Measurements from ENCODE around the gene TMEM134. TPM values are rescaled to one million over a fixed set of nuclear protein-coding genes. Genes with fewer than 3 reads are reported as not detected.

TMEM134 gene
- total RNA-seq, 4 donors from 2014 or later = 69.0 to 138 (median 95.8) TPM

- DNase-seq = peak; percentile 55 to 56
- WGBS, 2 donors = 76 to 80% methylated on average over 26 to 29 of the region's 31 CpGs
- no peaks in the 10 kb centered on the region for H3K9me3 ChIP-seq
- no peaks in the 10 kb centered on the region for H3K27me3 ChIP-seq
- H3K27ac ChIP-seq = peak overlapping the region in 1 of 3 donors; percentile 24
- H3K4me3 ChIP-seq (replicated peaks in 1 of 3) = no peak overlapping the region
- TF ChIP-seq POLR2A (IDR thresholded peaks at IDR 0.05) (no peak), CTCF (IDR thresholded peaks at IDR 0.05) (peak in 1 of 6 experiments; percentile 12)
- intact Hi-C loops (cut with DNase I) = no loop called here
- H3K36me3 ChIP-seq = peaks cover 17 to 20% of the 10 kb centered on the region in 2 donors
- peaks cover 10 to 36% of the 10 kb centered on the region in 2 donors for H3K4me1 ChIP-seq
Observed at GRCh38 chr11:67439321-67440228, 29.5 kb downstream of the TMEM134 start.

- Histone ChIP-seq H3K4me1 (peaks cover 5 to 31% of the 10 kb centered on the region in 2 donors), H3K27me3 (no peaks in the 10 kb centered on the region), H3K36me3 (peaks cover 28 to 33% of the 10 kb centered on the region in 2 donors), H3K4me3 (replicated peaks in 1 of 3) (no peak overlapping the region), H3K27ac (no peak overlapping the region), H3K9me3 (no peaks in the 10 kb centered on the region)
- intact Hi-C loops (cut with DNase I) = no loop called here
- no peak for TF ChIP-seq POLR2A (IDR thresholded peaks at IDR 0.05)
- no peak for TF ChIP-seq CTCF (IDR thresholded peaks at IDR 0.05)
- no peak for DNase-seq
- WGBS, 2 donors = 74 to 90% methylated on average over 14 to 22 of the region's 41 CpGs
Observed at GRCh38 chr11:67438158-67438902, 30.7 kb downstream of the TMEM134 start.

GRCh38 chr11:67437809-67438157 lies 31.3 kb downstream of the TMEM134 start:
- TF ChIP-seq POLR2A (IDR thresholded peaks at IDR 0.05) = no peak
- no peak for TF ChIP-seq CTCF (IDR thresholded peaks at IDR 0.05)
- DNase-seq = no peak
- no peak overlapping the region for H3K27ac ChIP-seq
- intact Hi-C loops (cut with DNase I) = no loop called here
- no peaks in the 10 kb centered on the region for H3K9me3 ChIP-seq
- H3K36me3 ChIP-seq = peaks cover 33 to 38% of the 10 kb centered on the region in 2 donors
- 73 to 83% methylated on average over 3 of the region's 3 CpGs for WGBS, 2 donors
- no peaks in the 10 kb centered on the region for H3K27me3 ChIP-seq
- H3K4me3 ChIP-seq (replicated peaks in 1 of 3) = no peak overlapping the region
- H3K4me1 ChIP-seq = peaks cover 5 to 31% of the 10 kb centered on the region in 2 donors

- Histone ChIP-seq H3K4me1 (peaks cover 5 to 25% of the 10 kb centered on the region in 2 donors), H3K9me3 (no peaks in the 10 kb centered on the region), H3K36me3 (peaks cover 39 to 43% of the 10 kb centered on the region in 2 donors), H3K27me3 (no peaks in the 10 kb centered on the region), H3K4me3 (replicated peaks in 1 of 3) (no peak within 1 kb of the TSS), H3K27ac (no peak within 1 kb of the TSS)
- WGBS, 2 donors = 89 to 100% methylated on average over 3 to 15 of the region's 26 CpGs
- intact Hi-C loops (cut with DNase I) = no loop called here
- no peak for TF ChIP-seq POLR2A (IDR thresholded peaks at IDR 0.05)
- TF ChIP-seq CTCF (IDR thresholded peaks at IDR 0.05) = no peak
- DNase-seq = no peak
Observed at GRCh38 chr11:67437082-67437808, 31.8 kb downstream of the TMEM134 start, which contains the start of gene PTPRCAP. Gene PTPRCAP, minus strand, starts transcription at chr11:67437682. Its CDS starts 63 bp downstream, at chr11:67437619.

Measured in thyroid gland (tissue), 4 donors.